IMR-90 (cell line): ENCODE data around the gene MMAB. TPM values are rescaled to one million over a fixed set of nuclear protein-coding genes. Genes with fewer than 3 reads are reported as not detected.

Experiments used
- ATAC-seq: fragments of 200-7000 bp; cut with Tn5 transposase; 2 replicates; pipeline ENCODE4 v1.9.1; 2020; ENCODE audit warnings: low read depth, mild to moderate bottlenecking, moderate library complexity
- BruUV-seq: library from RNA; stranded (reverse); fragments of 400-500 nt; replicated peaks from 2 replicates; lab custom pipeline; 2021; lab: Mats Ljungman, UMichigan
- CTCF ChIA-PET: fragments of 300-600 bp; formaldehyde crosslinking; extraction: SDS; loops from one replicate; lab custom pipeline; 2021; ENCODE audit warnings: antibody characterized with exemption; lab: Yijun Ruan, JAX
- POLR2A ChIA-PET: fragments of 300-600 bp; sonication (Branson Sonifier 250); formaldehyde crosslinking; loops from one replicate; lab custom pipeline; 2022; ENCODE audit warnings: antibody characterized with exemption; ENCODE audit not compliant: unreplicated experiment; lab: Charles Lee
- DNase-seq: peaks from one replicate; pipeline ENCODE4 v3.0.0; 2013
- H2AFZ ChIP-seq: replicated peaks from 2 replicates; pipeline ENCODE3; 2013; ENCODE audit warnings: low read length, mild to moderate bottlenecking; ENCODE audit not compliant: poor library complexity
- H2AK5ac ChIP-seq: 2 replicates; pipeline ENCODE4 v1.6.1; 2013; ENCODE audit warnings: low read depth, low read length, inconsistent platforms
- H2AK9ac ChIP-seq: replicated peaks from 2 replicates; pipeline ENCODE3; 2013; ENCODE audit warnings: mild to moderate bottlenecking, low read depth, low read length, moderate library complexity; ENCODE audit not compliant: poor library complexity
- H2BK120ac ChIP-seq: 2 replicates; pipeline ENCODE4 v1.6.1; 2013; ENCODE audit warnings: low read depth, low read length, inconsistent platforms
- H2BK15ac ChIP-seq: 3 replicates; pipeline ENCODE4 v1.6.1; 2013; ENCODE audit warnings: low read depth, low read length, inconsistent platforms
- H2BK20ac ChIP-seq: 2 replicates; pipeline ENCODE4 v1.6.1; 2013; ENCODE audit warnings: low read depth, mild to moderate bottlenecking, inconsistent platforms, low read length, moderate library complexity
- H2BK5ac ChIP-seq: 2 replicates; pipeline ENCODE4 v1.6.1; 2013; ENCODE audit warnings: mild to moderate bottlenecking, low read depth, low read length, inconsistent platforms; ENCODE audit not compliant: poor library complexity, severe bottlenecking
- H3K14ac ChIP-seq: replicated peaks from 2 replicates; pipeline ENCODE4 v1.6.1; 2013; ENCODE audit warnings: low read depth, low read length, inconsistent platforms
- H3K18ac ChIP-seq: 2 replicates; pipeline ENCODE4 v1.6.1; 2013; ENCODE audit warnings: low read depth, low read length, control low read depth
- H3K23ac ChIP-seq: 2 replicates; pipeline ENCODE4 v1.6.1; 2013; ENCODE audit warnings: low read depth, low read length, inconsistent platforms
- H3K27ac ChIP-seq: 2 replicates; pipeline ENCODE4 v1.5.1; 2013; ENCODE audit warnings: mild to moderate bottlenecking, control low read depth, low read length; ENCODE audit not compliant: insufficient read depth
- H3K27me3 ChIP-seq: 2 replicates; pipeline ENCODE4 v1.6.1; 2013; ENCODE audit warnings: low read length; ENCODE audit not compliant: control insufficient read depth, insufficient read depth
- H3K36me3 ChIP-seq: 2 replicates; pipeline ENCODE4 v1.6.1; 2013; ENCODE audit warnings: low read length, mixed read lengths; ENCODE audit not compliant: control insufficient read depth, insufficient read depth
- H3K4ac ChIP-seq: 2 replicates; pipeline ENCODE4 v1.6.1; 2013; ENCODE audit warnings: low read depth, low read length, inconsistent platforms
- H3K4me1 ChIP-seq: 2 replicates; pipeline ENCODE4 v1.6.1; 2013; ENCODE audit warnings: low read length, mixed read lengths; ENCODE audit not compliant: control insufficient read depth, insufficient read depth
- H3K4me2 ChIP-seq: 2 replicates; pipeline ENCODE4 v1.6.1; 2013; ENCODE audit warnings: low read depth, mild to moderate bottlenecking, control low read depth, low read length, moderate library complexity
- H3K4me3 ChIP-seq: 2 replicates; pipeline ENCODE4 v1.5.1; 2013; ENCODE audit warnings: low read depth, mild to moderate bottlenecking, control low read depth, low read length, moderate library complexity; ENCODE audit not compliant: insufficient read depth
- H3K56ac ChIP-seq: 2 replicates; pipeline ENCODE4 v1.6.1; 2013; ENCODE audit warnings: low read length, inconsistent platforms; ENCODE audit not compliant: insufficient read depth; ENCODE audit errors: extremely low read depth
- H3K79me1 ChIP-seq, 2 experiments: 2 replicates each; pipeline ENCODE4 v1.6.1; 2013; ENCODE audit warnings: low read length in 2 of 2, inconsistent platforms in 1 of 2, low read depth in 1 of 2
- H3K9ac ChIP-seq: 2 replicates; pipeline ENCODE4 v1.6.1; 2013; ENCODE audit warnings: low read depth, low read length, control low read depth
- H3K9me1 ChIP-seq: 2 replicates; pipeline ENCODE4 v1.6.1; 2013; ENCODE audit warnings: low read length, inconsistent platforms; ENCODE audit not compliant: insufficient read depth
- H3K9me3 ChIP-seq: 2 replicates; pipeline ENCODE4 v1.6.1; 2013; ENCODE audit warnings: low read length; ENCODE audit not compliant: control insufficient read depth, insufficient read depth
- H4K20me1 ChIP-seq: 2 replicates; pipeline ENCODE4 v1.6.1; 2013; ENCODE audit warnings: low read length, inconsistent platforms; ENCODE audit not compliant: insufficient read depth
- H4K5ac ChIP-seq: 2 replicates; pipeline ENCODE4 v1.6.1; 2013; ENCODE audit warnings: mild to moderate bottlenecking, low read depth, low read length, control low read depth
- H4K8ac ChIP-seq, 2 experiments: 2 replicates each; pipeline ENCODE4 v1.6.1; 2013; ENCODE audit warnings: low read depth in 2 of 2, low read length in 2 of 2, control low read depth in 1 of 2, inconsistent platforms in 1 of 2
- H4K91ac ChIP-seq: 2 replicates; pipeline ENCODE4 v1.6.1; 2013; ENCODE audit warnings: low read depth, low read length, inconsistent platforms; ENCODE audit not compliant: insufficient read depth
- BHLHE40 ChIP-seq: fragments of 150-350 bp; IDR thresholded peaks from 2 replicates; pipeline ENCODE4 v1.6.1; 2016; ENCODE audit warnings: mild to moderate bottlenecking, low read depth, low read length
- CHD1 ChIP-seq: IDR thresholded peaks from 2 replicates; pipeline ENCODE4 v1.6.1; 2012; ENCODE audit warnings: low read depth, low read length, improper control_type of control experiment
- MAFK ChIP-seq: IDR thresholded peaks from 2 replicates; pipeline ENCODE4 v1.6.1; 2012; ENCODE audit warnings: low read depth, low read length, improper control_type of control experiment
- MXI1 ChIP-seq: IDR thresholded peaks from 2 replicates; pipeline ENCODE4 v1.6.1; 2012; ENCODE audit warnings: low read depth, mild to moderate bottlenecking, low read length, moderate library complexity, borderline replicate concordance
- POLR2A ChIP-seq: IDR thresholded peaks from 2 replicates; pipeline ENCODE4 v1.6.1; 2012; ENCODE audit warnings: mild to moderate bottlenecking, low read depth, low read length
- RAD21 ChIP-seq: IDR thresholded peaks from 2 replicates; pipeline ENCODE4 v1.6.1; 2012; ENCODE audit warnings: low read length, improper control_type of control experiment
- RFX5 ChIP-seq: IDR thresholded peaks from 2 replicates; pipeline ENCODE4 v1.8.0; 2012; ENCODE audit warnings: low read depth, mild to moderate bottlenecking, low read length, moderate library complexity
- WGBS, 2 experiments: methylation state at CpG; one replicate each; pipeline versions ENCODE4 v1.1.5 to v1.1.7; 2013; ENCODE audit warnings: missing lambda C conversion rate in 2 of 2; ENCODE audit not compliant: insufficient read length in 1 of 2; ENCODE audit errors: extremely low coverage in 2 of 2; 5-methylcytosine and 5-hydroxymethylcytosine counted together
- dilution Hi-C: fragments of 300-500 bp; cut with HindIII; formaldehyde crosslinking; loops from one replicate; pipeline ENCODE4 v1.14.3; 2018; ENCODE audit warnings: low sequenced_read_pairs; ENCODE audit not compliant: unreplicated experiment
- in situ Hi-C: fragments of 300-500 bp; cut with MboI; formaldehyde crosslinking; loops from 3 replicates; pipeline ENCODE4 v1.14.3; 2019; ENCODE audit warnings: low sequenced_read_pairs, inconsistent platforms, mixed read lengths
- intact Hi-C: fragments of 100-400 bp; cut with micrococcal nuclease; formaldehyde crosslinking; loops from 2 replicates; pipeline ENCODE4 v1.10.0; 2022
- polyA plus RNA-seq, 3 experiments: library from polyadenylated mRNA; depleted of rRNA; stranded (reverse); fragments of >200 nt; gene quantifications; 2 replicates each; pipeline ENCODE4 v1.2.3, GENCODE V29; 2012; ENCODE audit warnings: low replicate concordance in 1 of 3
- total RNA-seq: library from RNA; depleted of rRNA; stranded (reverse); fragments of >200 nt; gene quantifications from 2 replicates; pipeline ENCODE4 v1.2.3, GENCODE V29; 2012

The MMAB gene
- total and polyA plus RNA-seq, 2 of the 4 experiments (the other 2 are of a cell fraction): 16.5 to 16.9 TPM

DNA sequence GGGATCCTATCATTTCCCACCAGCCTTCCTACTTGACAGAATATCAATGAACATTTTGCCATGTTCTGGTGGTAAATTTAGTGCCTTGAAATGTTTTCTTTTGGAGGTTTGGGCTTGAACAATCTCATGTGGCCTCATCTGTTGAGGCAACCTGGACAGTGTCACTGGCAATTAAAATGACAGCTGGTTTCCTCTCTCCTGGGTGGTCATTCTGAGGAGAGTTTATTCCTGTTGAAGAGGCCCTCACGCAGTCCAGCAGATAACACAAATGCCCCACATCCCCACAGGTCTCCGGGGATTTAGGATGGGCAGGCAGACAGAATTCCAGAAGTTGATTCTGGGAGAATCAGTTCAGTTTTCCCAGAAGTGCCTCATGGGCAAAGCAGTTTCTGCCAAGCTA, 41.9 kb downstream of the MMAB start:
- H3K9me3 ChIP-seq: no peaks in the 10 kb centered on the region
- dilution Hi-C loops: no loop called here
- H4K91ac ChIP-seq: no peak overlapping the region
- no peak for ATAC-seq
- H3K18ac ChIP-seq: no peak overlapping the region
- no peak overlapping the region for H3K4me3 ChIP-seq
- BruUV-seq: no TSS peak
- no peak overlapping the region for H3K4ac ChIP-seq
- no peak for DNase-seq
- H3K56ac ChIP-seq: no peak overlapping the region
- no peak overlapping the region for H2AFZ ChIP-seq
- H3K9ac ChIP-seq: no peak overlapping the region
- in situ Hi-C loops: no loop called here
- H2BK5ac ChIP-seq: no peak overlapping the region
- peaks cover 61% of the 10 kb centered on the region for H3K36me3 ChIP-seq
- H4K20me1 ChIP-seq: no peaks in the 10 kb centered on the region
- H4K8ac ChIP-seq: no peak overlapping the region
- no peak overlapping the region for H2AK9ac ChIP-seq
- no peak overlapping the region for H2BK20ac ChIP-seq
- POLR2A ChIA-PET: no interaction called here
- H2AK5ac ChIP-seq: no peak overlapping the region
- H3K27ac ChIP-seq: no peak overlapping the region
- no peak overlapping the region for H2BK120ac ChIP-seq
- TF ChIP-seq BHLHE40 (no peak), RFX5 (no peak), MAFK (no peak), MXI1 (no peak), RAD21 (no peak), POLR2A (no peak), CHD1 (no peak)
- CTCF ChIA-PET: no interaction called here
- no peak overlapping the region for H3K23ac ChIP-seq
- intact Hi-C loops: no loop called here
- no peaks in the 10 kb centered on the region for H3K27me3 ChIP-seq
- no peak overlapping the region for H2BK15ac ChIP-seq
- H3K9me1 ChIP-seq: no peaks in the 10 kb centered on the region; the same call in 1 of the 2 replicates
- no peaks in the 10 kb centered on the region for H3K4me1 ChIP-seq
- no peak overlapping the region for H3K4me2 ChIP-seq
- no peak overlapping the region for H4K5ac ChIP-seq
- no peak overlapping the region for H3K14ac ChIP-seq
- no peaks in the 10 kb centered on the region for H3K79me1 ChIP-seq
- WGBS, 2 experiments: no CpG with 5 or more reads among the region's 2 CpGs
